Rectal smooth muscle tissue (tissue), 1 donor: Measurements from ENCODE around the gene TMTC2.

ENCODE experiments used
- H3K27ac ChIP-seq: one replicate; pipeline ENCODE4 v1.7.0; 2013; ENCODE audit warnings: low read depth, low read length, inconsistent platforms
- H3K27me3 ChIP-seq: one replicate; pipeline ENCODE4 v1.7.0; 2013; ENCODE audit warnings: low read length; ENCODE audit not compliant: control insufficient read depth, insufficient read depth
- H3K36me3 ChIP-seq: one replicate; pipeline ENCODE4 v1.7.0; 2013; ENCODE audit warnings: low read length; ENCODE audit not compliant: control insufficient read depth, insufficient read depth
- H3K4me1 ChIP-seq: one replicate; pipeline ENCODE4 v1.7.0; 2013; ENCODE audit warnings: low read length; ENCODE audit not compliant: control insufficient read depth, insufficient read depth
- H3K4me3 ChIP-seq: one replicate; pipeline ENCODE4 v1.7.0; 2013; ENCODE audit warnings: low read length
- H3K9ac ChIP-seq: one replicate; pipeline ENCODE4 v1.7.0; 2013; ENCODE audit warnings: low read length

Gene TMTC2

GRCh38 chr12:82866227-82866775 is 179.6 kb downstream of the TMTC2 start:
- Histone ChIP-seq H3K36me3 (no peaks in the 10 kb centered on the region), H3K4me3 (no peak overlapping the region), H3K4me1 (no peaks in the 10 kb centered on the region), H3K27ac (no peak overlapping the region), H3K9ac (no peak overlapping the region), H3K27me3 (no peaks in the 10 kb centered on the region)

- no peaks in the 10 kb centered on the region for H3K36me3 ChIP-seq
- H3K27me3 ChIP-seq, result no peaks in the 10 kb centered on the region
- H3K9ac ChIP-seq, result no peak overlapping the region
- H3K4me3 ChIP-seq, result no peak overlapping the region
- no peaks in the 10 kb centered on the region for H3K4me1 ChIP-seq
- H3K27ac ChIP-seq, result no peak overlapping the region
These were observed 180.2 kb downstream of the TMTC2 start for GRCh38 chr12:82866946-82867345.

GRCh38 chr12:82867762-82868500 is 181.2 kb downstream of the TMTC2 start:
- no peaks in the 10 kb centered on the region for H3K27me3 ChIP-seq
- H3K9ac ChIP-seq, result no peak overlapping the region
- no peak overlapping the region for H3K27ac ChIP-seq
- H3K4me1 ChIP-seq, result no peaks in the 10 kb centered on the region
- H3K4me3 ChIP-seq, result no peak overlapping the region
- H3K36me3 ChIP-seq, result no peaks in the 10 kb centered on the region

GRCh38 chr12:82870771-82871377 is 184.2 kb downstream of the TMTC2 start:
- Histone ChIP-seq H3K4me3 (no peak overlapping the region), H3K36me3 (no peaks in the 10 kb centered on the region), H3K9ac (no peak overlapping the region), H3K27me3 (no peaks in the 10 kb centered on the region), H3K27ac (no peak overlapping the region), H3K4me1 (no peaks in the 10 kb centered on the region)

GRCh38 chr12:82872088-82872487 is 185.4 kb downstream of the TMTC2 start:
- Histone ChIP-seq H3K36me3 (no peaks in the 10 kb centered on the region), H3K27me3 (no peaks in the 10 kb centered on the region), H3K4me3 (no peak overlapping the region), H3K4me1 (no peaks in the 10 kb centered on the region), H3K27ac (no peak overlapping the region), H3K9ac (no peak overlapping the region)

- Histone ChIP-seq H3K9ac (no peak overlapping the region), H3K4me3 (no peak overlapping the region), H3K27me3 (no peaks in the 10 kb centered on the region), H3K4me1 (peaks cover 3% of the 10 kb centered on the region), H3K27ac (no peak overlapping the region), H3K36me3 (no peaks in the 10 kb centered on the region)
These were observed 186.6 kb downstream of the TMTC2 start for GRCh38 chr12:82873309-82873708.

DNA sequence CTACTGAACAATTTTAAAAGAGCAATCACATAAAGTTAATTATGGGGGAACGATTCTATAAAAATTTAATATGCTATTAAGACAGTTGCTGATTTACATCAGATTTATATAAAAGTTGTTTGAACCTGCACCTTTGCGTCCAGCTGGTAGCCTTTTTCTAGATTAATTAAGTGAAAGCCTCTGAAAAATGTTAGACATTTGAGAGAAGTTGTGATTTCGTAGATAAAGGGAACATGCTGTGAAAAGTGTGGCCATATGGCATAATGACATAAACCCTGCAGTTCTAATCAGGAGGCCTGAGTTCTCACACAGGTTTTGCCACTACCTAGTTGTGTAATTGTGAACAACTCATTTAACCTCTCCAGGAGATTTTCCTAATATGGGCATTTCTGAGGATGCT is 187.2 kb downstream of the TMTC2 start:
- Histone ChIP-seq H3K4me1 (peaks cover 3% of the 10 kb centered on the region), H3K4me3 (no peak overlapping the region), H3K9ac (no peak overlapping the region), H3K36me3 (no peaks in the 10 kb centered on the region), H3K27ac (no peak overlapping the region), H3K27me3 (no peaks in the 10 kb centered on the region)

- Histone ChIP-seq H3K4me3 (no peak overlapping the region), H3K9ac (no peak overlapping the region), H3K27me3 (no peaks in the 10 kb centered on the region), H3K36me3 (no peaks in the 10 kb centered on the region), H3K4me1 (peaks cover 7% of the 10 kb centered on the region), H3K27ac (no peak overlapping the region)
These were observed 188.2 kb downstream of the TMTC2 start for GRCh38 chr12:82874945-82875344.

DNA sequence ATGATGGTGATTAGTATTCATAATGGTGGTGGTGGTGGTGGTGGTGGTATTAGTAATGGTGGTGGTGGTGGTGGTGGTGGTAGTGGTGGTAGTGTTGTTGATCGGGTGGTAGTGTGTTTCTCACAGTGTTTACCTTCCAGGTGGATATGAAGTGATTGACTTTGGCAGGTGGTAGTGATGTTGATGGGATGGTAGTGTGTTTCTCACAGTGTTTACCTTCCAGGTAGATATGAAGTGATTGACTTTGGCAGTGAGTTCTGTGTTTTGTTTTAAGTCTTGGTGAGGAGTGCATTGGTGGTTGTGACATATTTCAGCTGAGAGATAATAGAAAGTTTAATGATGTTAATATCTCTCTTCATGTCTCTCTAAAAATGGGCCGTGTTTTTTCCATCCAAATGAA is 189.4 kb downstream of the TMTC2 start:
- H3K4me1 ChIP-seq, result peaks cover 15% of the 10 kb centered on the region
- no peak overlapping the region for H3K9ac ChIP-seq
- H3K27me3 ChIP-seq, result no peaks in the 10 kb centered on the region
- no peaks in the 10 kb centered on the region for H3K36me3 ChIP-seq
- no peak overlapping the region for H3K27ac ChIP-seq
- no peak overlapping the region for H3K4me3 ChIP-seq

DNA sequence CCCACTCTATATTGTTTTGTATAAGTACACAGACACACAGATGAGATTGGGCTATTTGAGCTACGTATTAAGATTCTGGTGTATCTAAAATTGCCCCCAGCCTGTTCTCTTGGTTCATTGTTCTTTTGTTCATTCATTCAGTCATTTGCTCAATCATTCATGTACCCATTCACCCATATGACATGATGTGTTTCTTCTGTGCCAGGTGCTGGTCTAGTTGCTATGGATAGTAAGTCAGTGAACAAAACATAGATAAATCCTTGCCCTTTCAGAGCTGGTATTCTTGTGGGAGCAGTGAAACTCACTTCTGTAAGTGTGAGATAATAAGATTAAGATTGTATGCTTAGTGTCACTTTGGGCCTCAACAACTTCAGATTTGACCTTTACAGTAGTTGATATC is 191.3 kb downstream of the TMTC2 start:
- H3K27ac ChIP-seq, result no peak overlapping the region
- no peak overlapping the region for H3K4me3 ChIP-seq
- peaks cover 15% of the 10 kb centered on the region for H3K4me1 ChIP-seq
- H3K27me3 ChIP-seq, result no peaks in the 10 kb centered on the region
- H3K36me3 ChIP-seq, result no peaks in the 10 kb centered on the region
- no peak overlapping the region for H3K9ac ChIP-seq

DNA sequence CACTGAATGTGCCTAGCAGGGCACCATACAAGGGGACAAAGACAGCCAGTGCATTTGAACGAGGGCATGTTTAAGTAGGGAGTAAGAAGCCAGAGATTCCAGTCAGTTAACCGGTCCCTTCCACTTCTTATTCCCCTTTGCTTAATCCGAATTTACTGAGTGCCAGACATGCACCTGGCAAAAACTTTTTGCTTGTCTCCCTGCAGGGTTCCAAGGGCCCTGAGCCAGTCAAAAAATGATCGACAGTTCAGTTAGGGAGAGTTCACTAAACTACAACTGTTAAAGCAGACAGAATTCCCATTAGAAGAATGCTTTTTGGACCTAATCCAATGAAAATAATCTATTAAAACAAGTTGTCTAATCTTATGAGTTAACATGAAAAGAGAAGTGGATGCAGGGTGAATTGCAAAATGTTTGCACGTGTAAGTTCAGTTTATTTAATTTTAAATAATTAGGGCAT is 193.8 kb downstream of the TMTC2 start:
- no peak overlapping the region for H3K4me3 ChIP-seq
- peaks cover 15% of the 10 kb centered on the region for H3K4me1 ChIP-seq
- peak overlapping the region; percentile 2 for H3K27ac ChIP-seq
- H3K9ac ChIP-seq, result no peak overlapping the region
- H3K27me3 ChIP-seq, result no peaks in the 10 kb centered on the region
- no peaks in the 10 kb centered on the region for H3K36me3 ChIP-seq

DNA sequence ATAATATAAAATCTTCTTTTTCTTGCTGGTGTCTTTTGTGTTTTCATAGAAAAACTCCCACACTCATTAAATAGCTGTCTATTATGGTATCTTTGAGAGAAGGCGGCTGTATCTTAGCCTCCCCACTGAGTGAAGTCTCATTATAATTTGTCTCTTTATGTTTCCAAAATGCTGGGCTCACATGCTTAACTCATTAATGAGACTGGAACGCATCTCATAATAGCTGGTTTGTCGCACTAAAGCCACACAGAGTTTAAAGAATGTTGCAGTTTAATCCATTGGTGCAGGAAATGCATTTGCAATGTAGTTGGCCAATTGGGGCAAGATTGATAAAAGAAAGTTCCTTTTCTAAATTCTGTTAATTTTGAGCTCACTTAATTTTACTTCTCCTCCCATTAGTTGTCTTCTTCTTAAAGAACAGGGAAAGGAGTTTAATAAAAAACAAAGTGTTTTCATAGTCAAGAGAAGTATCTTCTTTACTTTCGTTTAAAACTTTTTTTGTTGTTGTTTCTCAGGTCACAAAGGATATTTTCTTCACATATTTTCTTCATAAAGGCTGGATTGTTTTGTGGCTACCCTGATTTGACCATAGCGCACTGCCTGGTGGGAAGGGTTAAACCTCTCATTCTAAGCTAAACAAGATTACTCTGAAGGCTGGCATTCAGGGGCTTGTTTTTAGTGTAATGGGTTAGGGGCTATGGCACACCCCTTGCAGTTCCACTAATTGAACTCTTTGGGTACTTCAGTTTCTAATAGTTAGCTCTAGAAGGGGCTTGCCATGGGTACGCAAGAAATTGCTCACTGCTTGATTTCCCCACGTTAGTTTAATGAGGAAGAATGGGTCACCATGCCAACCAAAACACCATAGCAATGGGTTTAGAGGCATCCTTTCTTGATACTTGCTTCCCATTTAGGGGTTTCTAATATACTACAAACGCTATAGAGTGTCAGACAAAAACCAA is 197.0 kb downstream of the TMTC2 start:
- Histone ChIP-seq H3K9ac (no peak overlapping the region), H3K4me3 (no peak overlapping the region), H3K27me3 (no peaks in the 10 kb centered on the region), H3K36me3 (no peaks in the 10 kb centered on the region), H3K27ac (no peak overlapping the region), H3K4me1 (peaks cover 12% of the 10 kb centered on the region)
